H1 (cell line): ENCODE results near the gene RAB43. TPM values are rescaled to one million over a fixed set of nuclear protein-coding genes. Genes with fewer than 3 reads are reported as not detected.

Experiments
- CTCF ChIA-PET: fragments of 300-600 bp; sonication (Branson Sonifier 250); formaldehyde crosslinking; loops from one replicate; lab custom pipeline; 2021; ENCODE audit not compliant: partially characterized antibody; lab: Charles Lee
- POLR2A ChIA-PET: fragments of 300-600 bp; sonication (Branson Sonifier 250); formaldehyde crosslinking; loops from one replicate; lab custom pipeline; 2021; ENCODE audit warnings: inconsistent platforms; ENCODE audit not compliant: partially characterized antibody; lab: Charles Lee
- DNase-seq, 2 experiments: peaks; one replicate each; pipeline versions ENCODE4 v3.0.0 to v3.0.0-alpha.2; 2010 to 2022; ENCODE audit warnings: low spot score in 2 of 2, low read depth in 1 of 2, mixed read lengths in 1 of 2
- FAIRE-seq: peaks from 2 replicates; lab custom pipeline; 2011; peaks lifted over from hg19 to GRCh38; lab: Jason Lieb, UNC
- H2AFZ ChIP-seq: 2 replicates; pipeline ENCODE4 v1.8.1; 2012; ENCODE audit warnings: low read length, inconsistent platforms
- H2AK5ac ChIP-seq: 2 replicates; pipeline ENCODE4 v1.6.1; 2013; ENCODE audit warnings: low read depth, low read length
- H2BK120ac ChIP-seq: replicated peaks from 2 replicates; pipeline ENCODE3; 2013; ENCODE audit warnings: low read depth, low read length, inconsistent platforms
- H2BK12ac ChIP-seq: 2 replicates; pipeline ENCODE4 v1.6.1; 2013; ENCODE audit warnings: low read depth, low read length
- H2BK15ac ChIP-seq: 2 replicates; pipeline ENCODE4 v1.6.1; 2013; ENCODE audit warnings: low read length
- H2BK20ac ChIP-seq: 2 replicates; pipeline ENCODE4 v1.6.1; 2013; ENCODE audit warnings: low read length
- H2BK5ac ChIP-seq: 2 replicates; pipeline ENCODE4 v1.6.1; 2013; ENCODE audit warnings: low read depth, low read length
- H3K14ac ChIP-seq: 2 replicates; pipeline ENCODE4 v1.6.1; 2013; ENCODE audit warnings: inconsistent platforms; ENCODE audit not compliant: insufficient read length
- H3K18ac ChIP-seq: 2 replicates; pipeline ENCODE4 v1.6.1; 2013; ENCODE audit warnings: low read length; ENCODE audit errors: extremely low read depth
- H3K23ac ChIP-seq: 2 replicates; pipeline ENCODE4 v1.6.1; 2013; ENCODE audit warnings: inconsistent platforms; ENCODE audit not compliant: insufficient read length
- H3K23me2 ChIP-seq: 2 replicates; pipeline ENCODE4 v1.6.1; 2013; ENCODE audit warnings: low read depth, low read length
- H3K27ac ChIP-seq: 2 replicates; pipeline ENCODE4 v1.6.1; 2011; ENCODE audit warnings: low read depth, low read length, inconsistent platforms
- H3K27me3 ChIP-seq, 4 experiments: replicated peaks in 1 of 4; 1 replicate in 1 of 4; 2 replicates in 3 of 4; pipeline versions ENCODE4 v1.6.1 to v1.8.1; 2011 to 2013; ENCODE audit warnings: low read length in 3 of 4, mild to moderate bottlenecking in 3 of 4, inconsistent platforms in 2 of 4, mixed read lengths in 2 of 4, moderate library complexity in 1 of 4; ENCODE audit not compliant: control insufficient read depth in 3 of 4, insufficient read depth in 3 of 4; ENCODE audit errors: extremely low read depth in 1 of 4
- H3K36me3 ChIP-seq, 4 experiments: 2 replicates each; pipeline versions ENCODE4 v1.6.1 to v1.8.1; 2011 to 2013; ENCODE audit warnings: mild to moderate bottlenecking in 4 of 4, low read length in 3 of 4, moderate library complexity in 2 of 4, control low read depth in 1 of 4, inconsistent platforms in 1 of 4; ENCODE audit not compliant: insufficient read depth in 4 of 4, control insufficient read depth in 2 of 4
- H3K4ac ChIP-seq: replicated peaks from 2 replicates; pipeline ENCODE3; 2013; ENCODE audit warnings: low read length, low read depth, mixed read lengths, inconsistent platforms; ENCODE audit not compliant: insufficient read length
- H3K4me1 ChIP-seq, 4 experiments: replicated peaks in 1 of 4; 1 replicate in 1 of 4; 2 replicates in 3 of 4; pipeline versions ENCODE4 v1.6.1 to v1.8.1; 2011 to 2013; ENCODE audit warnings: low read length in 3 of 4, inconsistent platforms in 2 of 4, mixed read lengths in 1 of 4; ENCODE audit not compliant: insufficient read depth in 4 of 4, control insufficient read depth in 3 of 4
- H3K4me2 ChIP-seq, 2 experiments: 2 replicates each; pipeline versions ENCODE4 v1.6.1 to v1.8.1; 2011 to 2013; ENCODE audit warnings: low read depth in 2 of 2, low read length in 2 of 2, control low read depth in 1 of 2, inconsistent platforms in 1 of 2, mild to moderate bottlenecking in 1 of 2; ENCODE audit not compliant: insufficient read depth in 1 of 2
- H3K4me3 ChIP-seq, 4 experiments: fragments of 200-600, 300-600 bp in 1 of 4; sonication (generic), shearing (Covaris generic), sonication (Bioruptor Twin) in 1 of 4; 2 replicates each; pipeline versions ENCODE4 v1.5.1 to v1.8.1; 2011 to 2016; ENCODE audit warnings: low read length in 4 of 4, low read depth in 3 of 4, control low read depth in 2 of 4, inconsistent platforms in 2 of 4, mild to moderate bottlenecking in 2 of 4, mixed read lengths in 1 of 4, moderate library complexity in 1 of 4; ENCODE audit not compliant: insufficient read depth in 2 of 4; ENCODE audit errors: extremely low read depth in 1 of 4
- H3K56ac ChIP-seq: replicated peaks from 2 replicates; pipeline ENCODE3; 2013; ENCODE audit warnings: low read depth, mild to moderate bottlenecking, mixed read lengths, low read length, inconsistent platforms; ENCODE audit not compliant: insufficient read length
- H3K79me1 ChIP-seq: 2 replicates; pipeline ENCODE4 v1.6.1; 2013; ENCODE audit warnings: low read depth, low read length, control low read depth
- H3K79me2 ChIP-seq, 2 experiments: 2 replicates each; pipeline versions ENCODE4 v1.6.1 to v1.8.1; 2012 to 2013; ENCODE audit warnings: low read length in 2 of 2, mild to moderate bottlenecking in 2 of 2, inconsistent platforms in 1 of 2; ENCODE audit not compliant: insufficient read depth in 2 of 2, control insufficient read depth in 1 of 2
- H3K9ac ChIP-seq, 4 experiments: replicated peaks in 1 of 4; 1 replicate in 1 of 4; 2 replicates in 3 of 4; pipeline versions ENCODE4 v1.6.1 to v1.8.1; 2011 to 2013; ENCODE audit warnings: low read depth in 3 of 4, low read length in 3 of 4, control low read depth in 2 of 4, mild to moderate bottlenecking in 2 of 4, moderate library complexity in 2 of 4, inconsistent platforms in 1 of 4; ENCODE audit errors: extremely low read depth in 1 of 4
- H3K9me3 ChIP-seq, 2 experiments: 2 replicates each; pipeline versions ENCODE4 v1.6.1 to v1.8.1; 2012 to 2013; ENCODE audit warnings: mild to moderate bottlenecking in 2 of 2, moderate library complexity in 2 of 2, control low read depth in 1 of 2, inconsistent platforms in 1 of 2, low read depth in 1 of 2, low read length in 1 of 2, mixed read lengths in 1 of 2; ENCODE audit not compliant: insufficient read depth in 2 of 2
- H4K20me1 ChIP-seq, 2 experiments: replicated peaks in 1 of 2; 2 replicates each; pipeline versions ENCODE3 to v1.8.1; 2011 to 2013; ENCODE audit warnings: inconsistent platforms in 2 of 2, low read length in 2 of 2, mild to moderate bottlenecking in 1 of 2; ENCODE audit not compliant: insufficient read depth in 2 of 2, control insufficient read depth in 1 of 2
- H4K5ac ChIP-seq: 2 replicates; pipeline ENCODE4 v1.6.1; 2013; ENCODE audit warnings: low read length, low read depth, mixed read lengths, inconsistent platforms; ENCODE audit not compliant: insufficient read length
- H4K8ac ChIP-seq: 2 replicates; pipeline ENCODE4 v1.8.0; 2013; ENCODE audit warnings: mild to moderate bottlenecking, moderate library complexity, low read length, inconsistent platforms; ENCODE audit not compliant: insufficient read depth; ENCODE audit errors: extremely low read depth
- H4K91ac ChIP-seq: replicated peaks from 2 replicates; pipeline ENCODE3; 2013; ENCODE audit warnings: low read length, mixed read lengths, inconsistent platforms; ENCODE audit not compliant: insufficient read length
- CTCF ChIP-seq, 3 experiments: IDR thresholded peaks; 1 replicate in 2 of 3; 2 replicates in 1 of 3; pipeline versions ENCODE4 v1.5.1 to v1.6.1; 2011; ENCODE audit warnings: low read length in 3 of 3, mild to moderate bottlenecking in 3 of 3, inconsistent platforms in 2 of 3, low read depth in 1 of 3, moderate library complexity in 1 of 3; ENCODE audit not compliant: insufficient read depth in 1 of 3; ENCODE audit errors: control extremely low read depth in 1 of 3
- EZH2 ChIP-seq: fragments of 200-600 bp; sonication (generic); IDR thresholded peaks from 2 replicates; pipeline ENCODE4 v1.7.1; 2012; ENCODE audit warnings: low read depth, mild to moderate bottlenecking, moderate library complexity, low read length, inconsistent platforms; ENCODE audit not compliant: severe bottlenecking
- RNF2 ChIP-seq: fragments of 200-900, 300-1000 bp; sonication (generic); IDR thresholded peaks from 2 replicates; pipeline ENCODE4 v1.7.1; 2016; ENCODE audit warnings: borderline replicate concordance, low read depth, mild to moderate bottlenecking, antibody characterized with exemption, low read length; ENCODE audit not compliant: poor library complexity, severe bottlenecking; ENCODE audit errors: missing control alignments
- WGBS, 2 experiments: shearing (Covaris generic) in 1 of 2; methylation state at CpG; one replicate each; pipeline versions ENCODE4 v1.1.6 to v1.1.7; 2013 to 2015; ENCODE audit warnings: low lambda C conversion rate in 2 of 2, mixed read lengths in 2 of 2, inconsistent platforms in 1 of 2, low coverage in 1 of 2, missing lambda C conversion rate in 1 of 2; ENCODE audit not compliant: insufficient replicate concordance in 2 of 2, insufficient coverage in 1 of 2, insufficient read length in 1 of 2; ENCODE audit errors: extremely low coverage in 1 of 2, missing lambda C conversion rate in 1 of 2; 5-methylcytosine and 5-hydroxymethylcytosine counted together
- polyA plus RNA-seq, 7 experiments: library from polyadenylated mRNA; depleted of rRNA in 3 of 7; stranded (reverse) in 5 of 7; unstranded in 2 of 7; fragments of >200 nt in 5 of 7; fragments of 200-250 nt in 2 of 7; gene quantifications; 1 replicate in 5 of 7; 2 replicates in 1 of 7; 4 replicates in 1 of 7; pipeline versions ENCODE4 v1.2.1 to v1.2.3, GENCODE V29; 2011 to 2013; ENCODE audit warnings: missing spikeins in 2 of 7, mixed read lengths in 2 of 7
- total RNA-seq: library from RNA; stranded (reverse); fragmentation: NEBNext Ultra II Directional; extraction: Animal tissue kit (Norgen Biotek cat#: 25700); gene quantifications from 2 replicates; pipeline ENCODE4 v1.2.1, GENCODE V29; 2021

The RAB43 gene
- total and polyA plus RNA-seq, 2 of the 8 experiments (the other 6 are each of a cell fraction or from before 2014, with no cell fraction given), result 13.1 to 19.4 TPM

- Histone ChIP-seq H3K9ac (peak overlapping the region in 1 of 4 experiments; percentile 28; a peak in 1 of 7 replicates), H3K4ac (no peak overlapping the region), H3K4me1 (no peaks in the 10 kb centered on the region), H3K79me2 (peaks cover 0 to 22% of the 10 kb centered on the region in 2 experiments; a peak in 1 of 4 replicates), H4K20me1 (peaks cover 6 to 9% of the 10 kb centered on the region in 2 experiments), H4K91ac (no peak overlapping the region), H2BK20ac (no peak overlapping the region), H3K56ac (no peak overlapping the region), H3K27me3 (no peaks in the 10 kb centered on the region), H3K23ac (no peak overlapping the region), H3K27ac (no peak overlapping the region), H3K23me2 (no peaks in the 10 kb centered on the region), H4K5ac (no peak overlapping the region), H3K9me3 (no peaks in the 10 kb centered on the region), H3K36me3 (no peaks in the 10 kb centered on the region), H2AFZ (no peak overlapping the region), H3K4me3 (no peak overlapping the region), H2BK15ac (no peak overlapping the region), H3K14ac (no peak overlapping the region), H3K18ac (no peak overlapping the region), H2BK120ac (no peak overlapping the region), H2AK5ac (no peak overlapping the region), H3K4me2 (no peak overlapping the region), H4K8ac (no peak overlapping the region; the same call in 1 of the 2 replicates), H3K79me1 (peaks cover 5% of the 10 kb centered on the region), H2BK12ac (no peak overlapping the region), H2BK5ac (no peak overlapping the region)
- WGBS, 2 experiments, result 89% methylated on average over 12 of the region's 12 CpGs; no CpG with 5 or more reads in 1 of the 2 experiments
- POLR2A ChIA-PET, result interaction anchor here (0.6 to 2.2 kb wide), 3 partner anchors 10 to 187 kb away, joined by 3 to 7 read pairs (median 4); no protein-coding TSS in a partner anchor
- TF ChIP-seq RNF2 (no peak), EZH2 (no peak), CTCF (IDR thresholded peaks at IDR 0.05; ENCODE audit: control extremely low read depth in 1 of 3, insufficient read depth in 1 of 3, low read depth in 1 of 3, low read length in 3 of 3) (no peak)
- no peak for DNase-seq
- FAIRE-seq, result no peak
- CTCF ChIA-PET, result interaction anchor here (0.6 to 3.4 kb wide), 7 partner anchors 48 to 256 kb away, joined by 3 to 16 read pairs (median 3); no protein-coding TSS in a partner anchor
These were observed 20.1 kb downstream of the RAB43 start for GRCh38 chr3:129101370-129102138.
